ENCODE results near the gene ALOX5AP. TPM values are rescaled to one million over a fixed set of nuclear protein-coding genes. Genes with fewer than 3 reads are reported as not detected.

ALOX5AP gene
- total and polyA plus RNA-seq, 4 donors = 3.5 to 6.7 (median 4.1) TPM

DNA sequence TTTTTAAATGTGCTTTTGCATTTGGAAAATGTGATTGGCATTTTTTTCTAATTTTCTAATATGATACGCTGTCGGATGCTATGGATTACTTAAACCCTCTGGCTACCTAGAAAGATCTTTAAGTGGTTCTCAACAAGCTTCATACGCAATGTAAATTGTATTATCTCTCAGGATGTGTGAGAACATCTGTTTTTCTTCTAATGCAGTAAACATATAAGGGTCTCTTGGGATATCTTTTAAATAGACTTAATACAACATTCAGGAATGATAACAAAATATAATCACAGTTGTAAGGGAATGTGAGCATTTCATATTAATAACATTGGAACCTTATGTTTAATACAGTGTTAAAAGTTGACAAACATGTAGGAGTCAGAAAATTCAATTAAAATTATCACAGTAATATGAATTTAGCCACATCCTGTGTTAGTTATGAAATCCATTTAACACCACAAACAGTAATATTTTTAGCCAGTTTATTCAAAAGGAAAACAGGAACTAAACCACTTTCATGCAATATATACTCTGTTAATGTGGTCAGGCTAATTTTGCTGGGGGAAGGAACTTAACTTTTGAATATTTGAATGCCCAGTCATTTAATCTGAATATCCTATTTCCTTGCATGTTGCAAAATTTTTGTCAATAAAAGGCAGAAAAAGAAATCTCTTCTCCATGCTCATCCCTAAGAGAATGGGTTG lies 15.0 kb upstream of the ALOX5AP start:
- Histone ChIP-seq H3K27me3 (ENCODE audit: control insufficient read depth in 4 of 4, insufficient read depth in 4 of 4, low read length in 3 of 4) (no peaks in the 10 kb centered on the region), H3K9ac (ENCODE audit: low read depth in 1 of 2, low read length in 2 of 2) (no peak overlapping the region), H3K27ac (ENCODE audit: low read depth in 1 of 2, low read length in 2 of 2) (no peak overlapping the region), H3K4me1 (ENCODE audit: control insufficient read depth in 4 of 4, insufficient read depth in 4 of 4, low read length in 3 of 4) (peaks cover 0 to 3% (median under 1%) of the 10 kb centered on the region in 4 donors), H3K4me3 (ENCODE audit: low read depth in 1 of 3, low read length in 3 of 3) (no peak overlapping the region), H3K9me3 (ENCODE audit: control insufficient read depth in 4 of 4, low read length in 3 of 4) (no peaks in the 10 kb centered on the region), H3K36me3 (ENCODE audit: control insufficient read depth in 4 of 4, insufficient read depth in 3 of 4, low read depth in 1 of 4, low read length in 3 of 4) (no peaks in the 10 kb centered on the region)
- TF ChIP-seq GABPA (IDR thresholded peaks at IDR 0.05 in 1 of 2, conservative IDR thresholded peaks at IDR 0.05 in 1 of 2) (no peak), HNF4G (IDR thresholded peaks at IDR 0.05) (no peak), YY1 (IDR thresholded peaks at IDR 0.05) (no peak), JUND (IDR thresholded peaks at IDR 0.05) (no peak), SP1 (IDR thresholded peaks at IDR 0.05) (no peak), NR2F2 (IDR thresholded peaks at IDR 0.05) (no peak)
- TF ChIP-seq, protein P1, sequence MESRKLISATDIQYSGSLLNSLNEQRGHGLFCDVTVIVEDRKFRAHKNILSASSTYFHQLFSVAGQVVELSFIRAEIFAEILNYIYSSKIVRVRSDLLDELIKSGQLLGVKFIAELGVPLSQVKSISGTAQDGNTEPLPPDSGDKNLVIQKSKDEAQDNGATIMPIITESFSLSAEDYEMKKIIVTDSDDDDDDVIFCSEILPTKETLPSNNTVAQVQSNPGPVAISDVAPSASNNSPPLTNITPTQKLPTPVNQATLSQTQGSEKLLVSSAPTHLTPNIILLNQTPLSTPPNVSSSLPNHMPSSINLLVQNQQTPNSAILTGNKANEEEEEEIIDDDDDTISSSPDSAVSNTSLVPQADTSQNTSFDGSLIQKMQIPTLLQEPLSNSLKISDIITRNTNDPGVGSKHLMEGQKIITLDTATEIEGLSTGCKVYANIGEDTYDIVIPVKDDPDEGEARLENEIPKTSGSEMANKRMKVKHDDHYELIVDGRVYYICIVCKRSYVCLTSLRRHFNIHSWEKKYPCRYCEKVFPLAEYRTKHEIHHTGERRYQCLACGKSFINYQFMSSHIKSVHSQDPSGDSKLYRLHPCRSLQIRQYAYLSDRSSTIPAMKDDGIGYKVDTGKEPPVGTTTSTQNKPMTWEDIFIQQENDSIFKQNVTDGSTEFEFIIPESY (IDR thresholded peaks at IDR 0.05) = no peak
- TF ChIP-seq, protein P2, sequence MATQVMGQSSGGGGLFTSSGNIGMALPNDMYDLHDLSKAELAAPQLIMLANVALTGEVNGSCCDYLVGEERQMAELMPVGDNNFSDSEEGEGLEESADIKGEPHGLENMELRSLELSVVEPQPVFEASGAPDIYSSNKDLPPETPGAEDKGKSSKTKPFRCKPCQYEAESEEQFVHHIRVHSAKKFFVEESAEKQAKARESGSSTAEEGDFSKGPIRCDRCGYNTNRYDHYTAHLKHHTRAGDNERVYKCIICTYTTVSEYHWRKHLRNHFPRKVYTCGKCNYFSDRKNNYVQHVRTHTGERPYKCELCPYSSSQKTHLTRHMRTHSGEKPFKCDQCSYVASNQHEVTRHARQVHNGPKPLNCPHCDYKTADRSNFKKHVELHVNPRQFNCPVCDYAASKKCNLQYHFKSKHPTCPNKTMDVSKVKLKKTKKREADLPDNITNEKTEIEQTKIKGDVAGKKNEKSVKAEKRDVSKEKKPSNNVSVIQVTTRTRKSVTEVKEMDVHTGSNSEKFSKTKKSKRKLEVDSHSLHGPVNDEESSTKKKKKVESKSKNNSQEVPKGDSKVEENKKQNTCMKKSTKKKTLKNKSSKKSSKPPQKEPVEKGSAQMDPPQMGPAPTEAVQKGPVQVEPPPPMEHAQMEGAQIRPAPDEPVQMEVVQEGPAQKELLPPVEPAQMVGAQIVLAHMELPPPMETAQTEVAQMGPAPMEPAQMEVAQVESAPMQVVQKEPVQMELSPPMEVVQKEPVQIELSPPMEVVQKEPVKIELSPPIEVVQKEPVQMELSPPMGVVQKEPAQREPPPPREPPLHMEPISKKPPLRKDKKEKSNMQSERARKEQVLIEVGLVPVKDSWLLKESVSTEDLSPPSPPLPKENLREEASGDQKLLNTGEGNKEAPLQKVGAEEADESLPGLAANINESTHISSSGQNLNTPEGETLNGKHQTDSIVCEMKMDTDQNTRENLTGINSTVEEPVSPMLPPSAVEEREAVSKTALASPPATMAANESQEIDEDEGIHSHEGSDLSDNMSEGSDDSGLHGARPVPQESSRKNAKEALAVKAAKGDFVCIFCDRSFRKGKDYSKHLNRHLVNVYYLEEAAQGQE (IDR thresholded peaks at IDR 0.05) = no peak
- no peak for DNase-seq (ENCODE audit: low spot score)
- 90% methylated on average over 3 of the region's 3 CpGs for WGBS

DNA sequence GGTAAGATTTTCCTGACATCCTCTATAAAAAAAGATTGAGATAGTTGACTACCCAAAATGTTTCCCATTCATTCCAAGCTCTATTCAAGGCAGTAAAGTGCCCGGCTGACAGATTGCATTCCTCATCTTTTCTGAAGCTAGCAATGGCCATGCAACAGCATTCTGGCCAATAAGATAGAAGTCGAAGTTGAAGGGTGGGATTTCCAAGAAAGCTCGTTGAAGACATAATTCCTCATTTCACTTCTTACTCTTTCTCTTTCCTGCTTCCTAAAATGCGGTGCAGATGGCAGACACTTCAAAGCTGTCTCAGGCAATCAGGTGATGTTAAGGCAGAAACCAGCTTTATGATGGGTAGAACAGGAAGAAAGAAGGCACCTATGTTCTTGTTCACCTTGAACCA lies 13.4 kb upstream of the ALOX5AP start:
- H3K9ac ChIP-seq (ENCODE audit: low read depth in 1 of 2, low read length in 2 of 2) = no peak overlapping the region
- WGBS = 83% methylated on average over 4 of the region's 4 CpGs
- H3K9me3 ChIP-seq (ENCODE audit: control insufficient read depth in 4 of 4, low read length in 3 of 4) = no peaks in the 10 kb centered on the region
- no peaks in the 10 kb centered on the region for H3K27me3 ChIP-seq (ENCODE audit: control insufficient read depth in 4 of 4, insufficient read depth in 4 of 4, low read length in 3 of 4)
- H3K36me3 ChIP-seq (ENCODE audit: control insufficient read depth in 4 of 4, insufficient read depth in 3 of 4, low read depth in 1 of 4, low read length in 3 of 4) = no peaks in the 10 kb centered on the region
- no peak for DNase-seq (ENCODE audit: low spot score)
- H3K4me3 ChIP-seq (ENCODE audit: low read depth in 1 of 3, low read length in 3 of 3) = no peak overlapping the region
- no peak overlapping the region for H3K27ac ChIP-seq (ENCODE audit: low read depth in 1 of 2, low read length in 2 of 2)
- H3K4me1 ChIP-seq (ENCODE audit: control insufficient read depth in 4 of 4, insufficient read depth in 4 of 4, low read length in 3 of 4) = peaks cover 0 to 8% (median under 1%) of the 10 kb centered on the region in 4 donors
- no peak for TF ChIP-seq EGR1 (IDR thresholded peaks at IDR 0.05; ENCODE audit: low read depth in 2 of 2)
- TF ChIP-seq HNF4G (IDR thresholded peaks at IDR 0.05) = no peak
- no peak for TF ChIP-seq TAF1 (conservative IDR thresholded peaks at IDR 0.05)
- TF ChIP-seq FOXA2 (IDR thresholded peaks at IDR 0.05) = no peak
- TF ChIP-seq, protein P1 (IDR thresholded peaks at IDR 0.05) = no peak
- TF ChIP-seq FOXA1 (IDR thresholded peaks at IDR 0.05) = no peak
- TF ChIP-seq, protein P3, sequence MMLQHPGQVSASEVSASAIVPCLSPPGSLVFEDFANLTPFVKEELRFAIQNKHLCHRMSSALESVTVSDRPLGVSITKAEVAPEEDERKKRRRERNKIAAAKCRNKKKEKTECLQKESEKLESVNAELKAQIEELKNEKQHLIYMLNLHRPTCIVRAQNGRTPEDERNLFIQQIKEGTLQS (IDR thresholded peaks at IDR 0.05) = no peak
- no peak for TF ChIP-seq NR2F2 (IDR thresholded peaks at IDR 0.05)

Measured in liver (tissue), 9 donors.